ENCODE data around the gene ABCA12. TPM values are rescaled to one million over a fixed set of nuclear protein-coding genes. Genes with fewer than 3 reads are reported as not detected.

ABCA12 gene
- total and polyA plus RNA-seq, 2 of the 8 experiments (the other 6 are each of a cell fraction or from before 2014, with no cell fraction given) = not detected

- no peak overlapping the region for H4K5ac ChIP-seq (ENCODE audit: insufficient read length, low read depth, low read length)
- WGBS, 2 experiments (ENCODE audit: extremely low coverage in 1 of 2, insufficient coverage in 1 of 2, insufficient read length in 1 of 2, insufficient replicate concordance in 2 of 2, low coverage in 1 of 2, low lambda C conversion rate in 2 of 2, missing lambda C conversion rate in 1 of 2) = 88% methylated on average over 4 of the region's 4 CpGs; no CpG with 5 or more reads in 1 of the 2 experiments
- no peak overlapping the region for H2AFZ ChIP-seq (ENCODE audit: low read length)
- no peak for TF ChIP-seq SUZ12 (IDR thresholded peaks at IDR 0.05; ENCODE audit: low read length)
- no peak for TF ChIP-seq ASH2L (IDR thresholded peaks at IDR 0.05; ENCODE audit: low read length)
- TF ChIP-seq CBX8 (IDR thresholded peaks at IDR 0.05; ENCODE audit: borderline replicate concordance, low read depth, low read length) = no peak
Observed at GRCh38 chr2:214934006-214934405, 204.4 kb downstream of the ABCA12 start.

More at GRCh38 chr2:214934006-214934405, 204.4 kb downstream of the ABCA12 start:
- H3K23me2 ChIP-seq (ENCODE audit: low read depth, low read length) = no peaks in the 10 kb centered on the region
- no peak overlapping the region for H3K27ac ChIP-seq (ENCODE audit: low read depth, low read length)
- H3K4ac ChIP-seq (replicated peaks; ENCODE audit: insufficient read length, low read depth, low read length) = no peak overlapping the region
- H3K79me2 ChIP-seq (ENCODE audit: control insufficient read depth in 1 of 2, insufficient read depth in 2 of 2, low read length in 2 of 2) = no peaks in the 10 kb centered on the region
- H4K20me1 ChIP-seq (replicated peaks in 1 of 2; ENCODE audit: control insufficient read depth in 1 of 2, insufficient read depth in 2 of 2, low read length in 2 of 2) = no peaks in the 10 kb centered on the region
- H3K4me1 ChIP-seq (replicated peaks in 1 of 4; ENCODE audit: control insufficient read depth in 3 of 4, insufficient read depth in 4 of 4, low read length in 3 of 4) = peaks cover 0 to 4% (median 0%) of the 10 kb centered on the region in 4 experiments; a peak in 1 of 7 replicates
- no peak overlapping the region for H3K4me2 ChIP-seq (ENCODE audit: insufficient read depth in 1 of 2, low read depth in 2 of 2, low read length in 2 of 2)
- FAIRE-seq = no peak
- no peak overlapping the region for H2BK120ac ChIP-seq (replicated peaks; ENCODE audit: low read depth, low read length)
- no peak overlapping the region for H2AK5ac ChIP-seq (ENCODE audit: low read depth, low read length)
- no peak overlapping the region for H3K56ac ChIP-seq (replicated peaks; ENCODE audit: insufficient read length, low read depth, low read length)
- H3K27me3 ChIP-seq (replicated peaks in 1 of 4; ENCODE audit: control insufficient read depth in 3 of 4, extremely low read depth in 1 of 4, insufficient read depth in 3 of 4, low read length in 3 of 4) = no peaks in the 10 kb centered on the region
- no peak overlapping the region for H3K4me3 ChIP-seq (ENCODE audit: extremely low read depth in 1 of 4, insufficient read depth in 2 of 4, low read depth in 3 of 4, low read length in 4 of 4)
- H3K79me1 ChIP-seq (ENCODE audit: low read depth, low read length) = no peaks in the 10 kb centered on the region
- H2BK20ac ChIP-seq (ENCODE audit: low read length) = no peak overlapping the region
- H2BK12ac ChIP-seq (ENCODE audit: low read depth, low read length) = no peak overlapping the region
- DNase-seq (ENCODE audit: low read depth in 1 of 2, low spot score in 2 of 2) = no peak
- CTCF ChIA-PET (ENCODE audit: partially characterized antibody) = no interaction called here
- H3K9me3 ChIP-seq (ENCODE audit: insufficient read depth in 2 of 2, low read depth in 1 of 2, low read length in 1 of 2) = no peaks in the 10 kb centered on the region
- H3K14ac ChIP-seq (ENCODE audit: insufficient read length) = no peak overlapping the region
- H4K8ac ChIP-seq (ENCODE audit: extremely low read depth, insufficient read depth, low read length) = no peak overlapping the region
- H2BK5ac ChIP-seq (ENCODE audit: low read depth, low read length) = no peak overlapping the region
- no peak overlapping the region for H3K18ac ChIP-seq (ENCODE audit: extremely low read depth, low read length)
- H3K23ac ChIP-seq (ENCODE audit: insufficient read length) = no peak overlapping the region
- no peak overlapping the region for H2BK15ac ChIP-seq (ENCODE audit: low read length)
- H3K36me3 ChIP-seq (ENCODE audit: control insufficient read depth in 2 of 4, insufficient read depth in 4 of 4, low read length in 3 of 4) = no peaks in the 10 kb centered on the region
- no peak overlapping the region for H4K91ac ChIP-seq (replicated peaks; ENCODE audit: insufficient read length, low read length)
- POLR2A ChIA-PET (ENCODE audit: partially characterized antibody) = no interaction called here
- H3K9ac ChIP-seq (replicated peaks in 1 of 4; ENCODE audit: extremely low read depth in 1 of 4, low read depth in 3 of 4, low read length in 3 of 4) = no peak overlapping the region
